Measurements from ENCODE around the gene ASXL2. TPM values are rescaled to one million over a fixed set of nuclear protein-coding genes. Genes with fewer than 3 reads are reported as not detected.

ASXL2 gene
- total RNA-seq, 2 donors from 2014 or later, result 16.8 to 17.1 TPM

- TF ChIP-seq, protein P1, sequence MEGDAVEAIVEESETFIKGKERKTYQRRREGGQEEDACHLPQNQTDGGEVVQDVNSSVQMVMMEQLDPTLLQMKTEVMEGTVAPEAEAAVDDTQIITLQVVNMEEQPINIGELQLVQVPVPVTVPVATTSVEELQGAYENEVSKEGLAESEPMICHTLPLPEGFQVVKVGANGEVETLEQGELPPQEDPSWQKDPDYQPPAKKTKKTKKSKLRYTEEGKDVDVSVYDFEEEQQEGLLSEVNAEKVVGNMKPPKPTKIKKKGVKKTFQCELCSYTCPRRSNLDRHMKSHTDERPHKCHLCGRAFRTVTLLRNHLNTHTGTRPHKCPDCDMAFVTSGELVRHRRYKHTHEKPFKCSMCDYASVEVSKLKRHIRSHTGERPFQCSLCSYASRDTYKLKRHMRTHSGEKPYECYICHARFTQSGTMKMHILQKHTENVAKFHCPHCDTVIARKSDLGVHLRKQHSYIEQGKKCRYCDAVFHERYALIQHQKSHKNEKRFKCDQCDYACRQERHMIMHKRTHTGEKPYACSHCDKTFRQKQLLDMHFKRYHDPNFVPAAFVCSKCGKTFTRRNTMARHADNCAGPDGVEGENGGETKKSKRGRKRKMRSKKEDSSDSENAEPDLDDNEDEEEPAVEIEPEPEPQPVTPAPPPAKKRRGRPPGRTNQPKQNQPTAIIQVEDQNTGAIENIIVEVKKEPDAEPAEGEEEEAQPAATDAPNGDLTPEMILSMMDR (IDR thresholded peaks at IDR 0.05), result no peak
- no peak overlapping the region for H3K27ac ChIP-seq
- H3K4me3 ChIP-seq, result no peak overlapping the region
- H3K9me3 ChIP-seq, result no peaks in the 10 kb centered on the region
- H3K27me3 ChIP-seq, result no peaks in the 10 kb centered on the region
- no peaks in the 10 kb centered on the region for H3K4me1 ChIP-seq
- DNase-seq (ENCODE audit: low spot score), result no peak
- H3K36me3 ChIP-seq, result no peaks in the 10 kb centered on the region
Measured at GRCh38 chr2:25894135-25894830, 16.0 kb upstream of the ASXL2 start.

DNA sequence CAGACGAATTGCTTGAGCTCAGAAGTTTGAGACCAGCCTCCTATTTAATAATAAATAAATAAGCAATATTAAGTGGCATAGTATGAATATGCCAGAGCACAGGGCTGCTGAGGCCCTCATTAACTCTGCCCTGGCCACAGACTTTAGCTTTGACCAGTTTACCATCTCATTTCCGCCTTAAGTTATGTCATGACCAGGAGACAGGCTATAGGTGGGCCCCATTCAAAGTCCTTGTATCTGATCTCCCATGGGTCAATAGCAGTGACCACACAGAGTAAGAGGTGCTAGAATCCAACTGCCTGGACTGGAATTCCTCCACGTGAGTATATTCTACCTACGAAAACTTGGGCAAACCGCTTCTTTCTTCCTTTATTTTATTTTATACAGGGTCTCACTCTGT is 13.4 kb upstream of the ASXL2 start:
- Histone ChIP-seq H3K27ac (no peak overlapping the region), H3K27me3 (no peaks in the 10 kb centered on the region)

GRCh38 chr2:25887624-25888242 is 9.4 kb upstream of the ASXL2 start:
- DNase-seq (ENCODE audit: low spot score), result no peak
- H3K9me3 ChIP-seq, result no peaks in the 10 kb centered on the region
- TF ChIP-seq, protein P1 (IDR thresholded peaks at IDR 0.05), result no peak
- no peaks in the 10 kb centered on the region for H3K4me1 ChIP-seq
- H3K27ac ChIP-seq, result no peak overlapping the region
- H3K27me3 ChIP-seq, result no peaks in the 10 kb centered on the region
- H3K36me3 ChIP-seq, result no peaks in the 10 kb centered on the region
- no peak overlapping the region for H3K4me3 ChIP-seq

More for the DNA sequence above, 13.4 kb upstream of the ASXL2 start:
- Histone ChIP-seq H3K4me1 (no peaks in the 10 kb centered on the region), H3K36me3 (no peaks in the 10 kb centered on the region), H3K4me3 (no peak overlapping the region), H3K9me3 (no peaks in the 10 kb centered on the region)
- TF ChIP-seq, protein P1 (IDR thresholded peaks at IDR 0.05), result no peak
- no peak for DNase-seq (ENCODE audit: low spot score)

GRCh38 chr2:25885933-25886332 is 7.6 kb upstream of the ASXL2 start:
- H3K27ac ChIP-seq, result no peak overlapping the region

DNA sequence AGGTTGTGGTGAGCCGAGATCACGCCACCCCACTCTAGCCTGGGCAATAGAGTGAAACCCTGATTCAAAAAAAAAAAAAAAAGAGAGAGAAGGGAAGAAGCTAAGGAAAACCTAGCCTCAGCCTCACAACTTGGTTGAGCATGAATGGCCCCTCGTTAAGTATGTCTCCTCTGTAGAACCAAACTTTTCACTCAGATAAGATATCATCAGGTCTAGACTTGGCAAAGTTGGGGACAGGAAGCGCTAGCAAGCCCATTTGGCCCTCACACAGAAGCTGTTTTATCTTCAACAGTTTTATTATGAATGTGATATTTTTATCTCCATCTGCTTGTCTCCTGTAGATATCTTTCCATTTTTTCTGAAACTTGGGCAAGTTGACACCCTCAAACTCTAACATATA is 3.5 kb upstream of the ASXL2 start:
- no peak overlapping the region for H3K27ac ChIP-seq
- TF ChIP-seq, protein P1 (IDR thresholded peaks at IDR 0.05), result no peak

More at GRCh38 chr2:25885933-25886332, 7.6 kb upstream of the ASXL2 start:
- Histone ChIP-seq H3K4me3 (no peak overlapping the region), H3K27me3 (no peaks in the 10 kb centered on the region), H3K36me3 (no peaks in the 10 kb centered on the region), H3K9me3 (no peaks in the 10 kb centered on the region), H3K4me1 (no peaks in the 10 kb centered on the region)
- TF ChIP-seq, protein P1 (IDR thresholded peaks at IDR 0.05), result no peak
- DNase-seq (ENCODE audit: low spot score), result peak; percentile 32

More for the DNA sequence above, 3.5 kb upstream of the ASXL2 start:
- Histone ChIP-seq H3K4me3 (no peak overlapping the region), H3K9me3 (no peaks in the 10 kb centered on the region), H3K36me3 (no peaks in the 10 kb centered on the region), H3K4me1 (peaks cover 0 to 5% of the 10 kb centered on the region in 2 donors), H3K27me3 (no peaks in the 10 kb centered on the region)
- DNase-seq (ENCODE audit: low spot score), result no peak
